HepG2 (cell line): ENCODE measurements around the gene C10orf90.

Source experiments
- GATAD1 ChIP-seq: IDR thresholded peaks from 2 replicates; pipeline ENCODE4 v1.6.1; 2016; ENCODE audit warnings: missing genetic modification reagents, missing compliant biosample characterization
- NCOR1 ChIP-seq: fragments of 200-600 bp; sonication (generic); IDR thresholded peaks from 2 replicates; pipeline ENCODE4 v1.7.0; 2017; ENCODE audit warnings: antibody characterized with exemption, low read length, borderline replicate concordance
- POLR2A ChIP-seq, 2 experiments: IDR thresholded peaks; 2 replicates each; pipeline ENCODE4 v1.6.1; 2011; ENCODE audit warnings: low read depth in 2 of 2, low read length in 2 of 2, mild to moderate bottlenecking in 1 of 2, moderate library complexity in 1 of 2; ENCODE audit not compliant: insufficient read depth in 1 of 2
- SMAD3 ChIP-seq: sonication (generic); formaldehyde crosslinking; IDR thresholded peaks from 2 replicates; pipeline ENCODE4 v1.4.0; 2020; ENCODE audit warnings: missing genetic modification reagents
- SMC3 ChIP-seq: IDR thresholded peaks from 2 replicates; pipeline ENCODE4 v1.6.1; 2011; ENCODE audit warnings: low read length, improper control_type of control experiment
- SP4 ChIP-seq: sonication (generic); formaldehyde crosslinking; IDR thresholded peaks from 2 replicates; pipeline ENCODE4 v1.8.1; 2023; ENCODE audit warnings: mild to moderate bottlenecking, missing genetic modification reagents
- WIZ ChIP-seq: sonication (generic); formaldehyde crosslinking; IDR thresholded peaks from 2 replicates; pipeline ENCODE4 v1.5.1; 2020; ENCODE audit warnings: mild to moderate bottlenecking, missing genetic modification reagents
- YY1 ChIP-seq: IDR thresholded peaks from 2 replicates; pipeline ENCODE4 v1.6.1; 2011; ENCODE audit warnings: low read length, low read depth, moderate library complexity, mild to moderate bottlenecking; ENCODE audit not compliant: insufficient read depth, insufficient replicate concordance
- ZNF282 ChIP-seq: fragments of 450-650 bp; IDR thresholded peaks from 2 replicates; pipeline ENCODE4 v1.6.1; 2018; ENCODE audit not compliant: partially characterized antibody
- ZNF367 ChIP-seq: sonication (generic); formaldehyde crosslinking; IDR thresholded peaks from 2 replicates; pipeline ENCODE4 v1.4.0; 2020; ENCODE audit warnings: missing genetic modification reagents, borderline replicate concordance
- TF ChIP-seq, protein P1 (sequence below): sonication (generic); formaldehyde crosslinking; IDR thresholded peaks from 2 replicates; pipeline ENCODE4 v1.5.0; 2020; ENCODE audit warnings: mild to moderate bottlenecking, missing genetic modification reagents, moderate library complexity
- TF ChIP-seq, protein P2 (sequence below): sonication (generic); formaldehyde crosslinking; conservative IDR thresholded peaks from 2 replicates; pipeline ENCODE4 v1.4.0; 2020; ENCODE audit warnings: missing genetic modification reagents
- TF ChIP-seq, protein P3 (sequence below): sonication (generic); formaldehyde crosslinking; IDR thresholded peaks from 2 replicates; pipeline ENCODE4 v1.9.0; 2021; ENCODE audit warnings: missing genetic modification reagents, borderline replicate concordance

DNA sequence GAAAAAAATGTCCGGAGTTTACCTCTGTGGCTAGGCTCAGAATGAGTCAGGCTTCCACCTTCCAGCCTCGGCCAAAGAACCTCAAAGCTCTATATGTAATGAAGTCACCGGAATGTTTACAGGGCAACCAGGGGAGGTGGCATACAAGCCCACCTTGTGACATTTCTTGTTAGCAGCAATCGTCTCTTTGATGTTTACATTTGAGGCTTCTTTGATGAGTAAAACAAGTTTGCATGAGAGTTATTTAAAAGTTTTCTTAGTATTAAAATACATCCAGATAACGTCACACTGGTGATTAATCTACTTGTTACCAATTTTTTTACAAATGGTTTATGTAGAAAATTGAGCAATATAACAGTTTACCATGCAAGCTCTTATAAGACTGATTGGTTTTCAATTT, 149.1 kb downstream of the C10orf90 start:
- no peak for TF ChIP-seq NCOR1
- no peak for TF ChIP-seq YY1
- TF ChIP-seq, protein P1, sequence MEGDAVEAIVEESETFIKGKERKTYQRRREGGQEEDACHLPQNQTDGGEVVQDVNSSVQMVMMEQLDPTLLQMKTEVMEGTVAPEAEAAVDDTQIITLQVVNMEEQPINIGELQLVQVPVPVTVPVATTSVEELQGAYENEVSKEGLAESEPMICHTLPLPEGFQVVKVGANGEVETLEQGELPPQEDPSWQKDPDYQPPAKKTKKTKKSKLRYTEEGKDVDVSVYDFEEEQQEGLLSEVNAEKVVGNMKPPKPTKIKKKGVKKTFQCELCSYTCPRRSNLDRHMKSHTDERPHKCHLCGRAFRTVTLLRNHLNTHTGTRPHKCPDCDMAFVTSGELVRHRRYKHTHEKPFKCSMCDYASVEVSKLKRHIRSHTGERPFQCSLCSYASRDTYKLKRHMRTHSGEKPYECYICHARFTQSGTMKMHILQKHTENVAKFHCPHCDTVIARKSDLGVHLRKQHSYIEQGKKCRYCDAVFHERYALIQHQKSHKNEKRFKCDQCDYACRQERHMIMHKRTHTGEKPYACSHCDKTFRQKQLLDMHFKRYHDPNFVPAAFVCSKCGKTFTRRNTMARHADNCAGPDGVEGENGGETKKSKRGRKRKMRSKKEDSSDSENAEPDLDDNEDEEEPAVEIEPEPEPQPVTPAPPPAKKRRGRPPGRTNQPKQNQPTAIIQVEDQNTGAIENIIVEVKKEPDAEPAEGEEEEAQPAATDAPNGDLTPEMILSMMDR = no peak
- no peak for TF ChIP-seq ZNF282
- TF ChIP-seq SMAD3 = no peak
- TF ChIP-seq, protein P2, sequence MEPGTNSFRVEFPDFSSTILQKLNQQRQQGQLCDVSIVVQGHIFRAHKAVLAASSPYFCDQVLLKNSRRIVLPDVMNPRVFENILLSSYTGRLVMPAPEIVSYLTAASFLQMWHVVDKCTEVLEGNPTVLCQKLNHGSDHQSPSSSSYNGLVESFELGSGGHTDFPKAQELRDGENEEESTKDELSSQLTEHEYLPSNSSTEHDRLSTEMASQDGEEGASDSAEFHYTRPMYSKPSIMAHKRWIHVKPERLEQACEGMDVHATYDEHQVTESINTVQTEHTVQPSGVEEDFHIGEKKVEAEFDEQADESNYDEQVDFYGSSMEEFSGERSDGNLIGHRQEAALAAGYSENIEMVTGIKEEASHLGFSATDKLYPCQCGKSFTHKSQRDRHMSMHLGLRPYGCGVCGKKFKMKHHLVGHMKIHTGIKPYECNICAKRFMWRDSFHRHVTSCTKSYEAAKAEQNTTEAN = no peak
- TF ChIP-seq WIZ (CRISPR knock-in tag) = no peak
- TF ChIP-seq SP4 = no peak
- TF ChIP-seq, protein P3, sequence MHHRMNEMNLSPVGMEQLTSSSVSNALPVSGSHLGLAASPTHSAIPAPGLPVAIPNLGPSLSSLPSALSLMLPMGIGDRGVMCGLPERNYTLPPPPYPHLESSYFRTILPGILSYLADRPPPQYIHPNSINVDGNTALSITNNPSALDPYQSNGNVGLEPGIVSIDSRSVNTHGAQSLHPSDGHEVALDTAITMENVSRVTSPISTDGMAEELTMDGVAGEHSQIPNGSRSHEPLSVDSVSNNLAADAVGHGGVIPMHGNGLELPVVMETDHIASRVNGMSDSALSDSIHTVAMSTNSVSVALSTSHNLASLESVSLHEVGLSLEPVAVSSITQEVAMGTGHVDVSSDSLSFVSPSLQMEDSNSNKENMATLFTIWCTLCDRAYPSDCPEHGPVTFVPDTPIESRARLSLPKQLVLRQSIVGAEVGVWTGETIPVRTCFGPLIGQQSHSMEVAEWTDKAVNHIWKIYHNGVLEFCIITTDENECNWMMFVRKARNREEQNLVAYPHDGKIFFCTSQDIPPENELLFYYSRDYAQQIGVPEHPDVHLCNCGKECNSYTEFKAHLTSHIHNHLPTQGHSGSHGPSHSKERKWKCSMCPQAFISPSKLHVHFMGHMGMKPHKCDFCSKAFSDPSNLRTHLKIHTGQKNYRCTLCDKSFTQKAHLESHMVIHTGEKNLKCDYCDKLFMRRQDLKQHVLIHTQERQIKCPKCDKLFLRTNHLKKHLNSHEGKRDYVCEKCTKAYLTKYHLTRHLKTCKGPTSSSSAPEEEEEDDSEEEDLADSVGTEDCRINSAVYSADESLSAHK (CRISPR knock-in tag) = no peak
- no peak for TF ChIP-seq POLR2A (IDR thresholded peaks at IDR 0.05; ENCODE audit: insufficient read depth in 1 of 2, low read depth in 2 of 2, low read length in 2 of 2)
- TF ChIP-seq ZNF367 (CRISPR knock-in tag) = no peak
- no peak for TF ChIP-seq SMC3
- TF ChIP-seq GATAD1 = no peak
